Endothelial cell of umbilical vein (primary cell): ENCODE results near the gene CCDC138. TPM values are rescaled to one million over a fixed set of nuclear protein-coding genes. Genes with fewer than 3 reads are reported as not detected.

Experiments used
- BruUV-seq: library from RNA; stranded (reverse); fragments of 400-500 nt; replicated peaks from 2 replicates; lab custom pipeline; 2021; lab: Mats Ljungman, UMichigan
- CTCF ChIA-PET: fragments of 300-600, 350-600 bp; sonication (Branson Sonifier 250); formaldehyde crosslinking; loops from one replicate; lab custom pipeline; 2021; ENCODE audit warnings: antibody characterized with exemption, inconsistent platforms; lab: Charles Lee
- POLR2A ChIA-PET: fragments of 300-600, 350-600 bp; sonication (Branson Sonifier 250); formaldehyde crosslinking; loops from one replicate; lab custom pipeline; 2021; ENCODE audit warnings: antibody characterized with exemption, inconsistent platforms; lab: Charles Lee
- DNase-seq: peaks from one replicate; pipeline ENCODE4 v3.0.0-alpha.2; 2011; ENCODE audit warnings: low read depth, low spot score
- FAIRE-seq: peaks from 2 replicates; lab custom pipeline; 2011; peaks lifted over from hg19 to GRCh38; lab: Jason Lieb, UNC
- H2AFZ ChIP-seq: 2 replicates; pipeline ENCODE4 v1.6.0; 2012; ENCODE audit warnings: low read depth, low read length, control low read depth, inconsistent platforms
- H3K27ac ChIP-seq: 2 replicates; pipeline ENCODE4 v1.5.1; 2011; ENCODE audit warnings: low read depth, mild to moderate bottlenecking, control low read depth, low read length, moderate library complexity; ENCODE audit not compliant: insufficient read depth
- H3K27me3 ChIP-seq, 2 experiments: 2 replicates each; pipeline versions ENCODE4 v1.6.0 to v1.6.1; 2011; ENCODE audit warnings: low read length in 2 of 2, mixed read lengths in 1 of 2; ENCODE audit not compliant: control insufficient read depth in 2 of 2, insufficient read depth in 2 of 2
- H3K36me3 ChIP-seq, 2 experiments: 2 replicates in 1 of 2; 3 replicates in 1 of 2; pipeline ENCODE4 v1.5.1; 2011; ENCODE audit warnings: low read length in 2 of 2, mild to moderate bottlenecking in 1 of 2, moderate library complexity in 1 of 2; ENCODE audit not compliant: control insufficient read depth in 2 of 2, insufficient read depth in 2 of 2; ENCODE audit errors: extremely low read depth in 1 of 2
- H3K4me1 ChIP-seq: 3 replicates; pipeline ENCODE4 v1.5.1; 2011; ENCODE audit warnings: mild to moderate bottlenecking, low read length; ENCODE audit not compliant: control insufficient read depth, insufficient read depth; ENCODE audit errors: extremely low read depth
- H3K4me2 ChIP-seq: 2 replicates; pipeline ENCODE4 v1.6.1; 2011; ENCODE audit warnings: low read length, control low read depth, mixed read lengths; ENCODE audit not compliant: insufficient read depth
- H3K4me3 ChIP-seq, 3 experiments: fragments of 200-600 bp in 1 of 3; sonication (generic), shearing (Covaris generic) in 1 of 3; replicated peaks in 1 of 3; 2 replicates each; pipeline ENCODE4 v1.5.1; 2011 to 2016; ENCODE audit warnings: control low read depth in 3 of 3, low read length in 3 of 3, mild to moderate bottlenecking in 2 of 3, inconsistent platforms in 1 of 3, low read depth in 1 of 3, moderate library complexity in 1 of 3; ENCODE audit not compliant: insufficient read depth in 1 of 3
- H3K79me2 ChIP-seq: 2 replicates; pipeline ENCODE4 v1.6.0; 2012; ENCODE audit warnings: low read length, inconsistent platforms; ENCODE audit not compliant: control insufficient read depth, insufficient read depth
- H3K9ac ChIP-seq: replicated peaks from 2 replicates; pipeline ENCODE3; 2011; ENCODE audit warnings: low read length, control low read depth; ENCODE audit not compliant: insufficient read depth; ENCODE audit errors: extremely low read depth
- H3K9me1 ChIP-seq: replicated peaks from 3 replicates; pipeline ENCODE4 v1.6.0; 2011; ENCODE audit warnings: mild to moderate bottlenecking, low read length; ENCODE audit not compliant: control insufficient read depth, insufficient read depth; ENCODE audit errors: extremely low read depth
- H3K9me3 ChIP-seq: replicated peaks from 2 replicates; pipeline ENCODE4 v1.5.1; 2012; ENCODE audit warnings: low read length, inconsistent platforms; ENCODE audit not compliant: control insufficient read depth, insufficient read depth
- H4K20me1 ChIP-seq: replicated peaks from 2 replicates; pipeline ENCODE3; 2011; ENCODE audit warnings: mild to moderate bottlenecking, low read length; ENCODE audit not compliant: control insufficient read depth, insufficient read depth; ENCODE audit errors: extremely low read depth
- CTCF ChIP-seq, 2 donors: IDR thresholded peaks; 1 replicate in 1 of 2; 2 replicates in 1 of 2; pipeline ENCODE4 v1.5.1; 2011; ENCODE audit warnings: low read length in 2 of 2, mild to moderate bottlenecking in 2 of 2, moderate library complexity in 2 of 2, control low read depth in 1 of 2, inconsistent platforms in 1 of 2, low read depth in 1 of 2; ENCODE audit not compliant: insufficient read depth in 1 of 2; ENCODE audit errors: extremely low read depth in 1 of 2
- EZH2 ChIP-seq: IDR thresholded peaks from 2 replicates; pipeline ENCODE4 v1.6.1; 2012; ENCODE audit warnings: borderline replicate concordance, low read depth, mild to moderate bottlenecking, moderate library complexity, low read length, inconsistent platforms; ENCODE audit not compliant: severe bottlenecking
- FOS ChIP-seq: IDR thresholded peaks from 2 replicates; pipeline ENCODE4 v1.6.1; 2011; ENCODE audit warnings: mild to moderate bottlenecking, low read length, moderate library complexity, borderline replicate concordance; ENCODE audit not compliant: insufficient read depth
- GATA2 ChIP-seq: IDR thresholded peaks from 2 replicates; pipeline ENCODE4 v1.7.0; 2011; ENCODE audit warnings: low read depth, mild to moderate bottlenecking, moderate library complexity, mixed read lengths, low read length; ENCODE audit not compliant: insufficient read length, insufficient read depth
- JUN ChIP-seq: IDR thresholded peaks from 2 replicates; pipeline ENCODE4 v1.6.1; 2011; ENCODE audit warnings: borderline replicate concordance, low read depth; ENCODE audit not compliant: insufficient read length, insufficient read depth
- MAX ChIP-seq: IDR thresholded peaks from 2 replicates; pipeline ENCODE4 v1.6.1; 2011; ENCODE audit not compliant: insufficient read depth, insufficient read length
- MYC ChIP-seq: IDR thresholded peaks from one replicate; pipeline ENCODE4 v1.6.1; 2011; ENCODE audit warnings: mild to moderate bottlenecking, low read depth, low read length
- POLR2A ChIP-seq: IDR thresholded peaks from 2 replicates; pipeline ENCODE4 v1.6.1; 2012; ENCODE audit warnings: low read depth, mild to moderate bottlenecking, control low read depth, low read length
- POLR2AphosphoS5 ChIP-seq: IDR thresholded peaks from 2 replicates; pipeline ENCODE4 v1.6.1; 2012; ENCODE audit warnings: low read depth, mild to moderate bottlenecking, control low read depth, low read length, moderate library complexity; ENCODE audit not compliant: insufficient read depth
- dilution Hi-C: fragments of 300-500 bp; cut with MboI; formaldehyde crosslinking; loops from one replicate; pipeline ENCODE4 v1.15.0; 2019; ENCODE audit warnings: low sequenced_read_pairs; ENCODE audit not compliant: extremely low pct_ligation_motif_present
- intact Hi-C: fragments of 100-400 bp; cut with micrococcal nuclease; formaldehyde crosslinking; loops from one replicate; pipeline ENCODE4 v1.10.0; 2022
- polyA plus RNA-seq, 4 experiments: library from polyadenylated mRNA; depleted of rRNA in 3 of 4; stranded (reverse) in 3 of 4; unstranded in 1 of 4; fragments of >200 nt; gene quantifications; 2 replicates each; pipeline versions ENCODE4 v1.2.1 to v1.2.3, GENCODE V29; 2011 to 2012; ENCODE audit warnings: missing spikeins in 1 of 4
- total RNA-seq: library from RNA; stranded (reverse); gene quantifications from 2 replicates; pipeline ENCODE4 v1.2.3, GENCODE V29; 2021

Gene CCDC138
- total and polyA plus RNA-seq, 2 donors (not counting 3 experiments of a cell fraction or from before 2014, with no cell fraction given): 1.5 to 10.8 TPM

GRCh38 chr2:108866041-108866440, 79.5 kb downstream of the CCDC138 start:
- POLR2A ChIA-PET: no interaction called here
- no peak overlapping the region for H3K4me3 ChIP-seq
- H3K27ac ChIP-seq: no peak overlapping the region
- dilution Hi-C loops: no loop called here
- H3K9me1 ChIP-seq: no peaks in the 10 kb centered on the region
- H4K20me1 ChIP-seq: no peaks in the 10 kb centered on the region
- no peak overlapping the region for H3K9ac ChIP-seq
- H3K9me3 ChIP-seq: no peaks in the 10 kb centered on the region
- no peak for DNase-seq
- H3K4me2 ChIP-seq: no peak overlapping the region
- no peaks in the 10 kb centered on the region for H3K4me1 ChIP-seq
- no peak overlapping the region for H2AFZ ChIP-seq
- no peaks in the 10 kb centered on the region for H3K36me3 ChIP-seq
- no peaks in the 10 kb centered on the region for H3K27me3 ChIP-seq
- CTCF ChIA-PET: interaction anchor here (0.6 kb wide), 1 partner anchor 668 kb away, joined by 3 read pairs; no protein-coding TSS in a partner anchor
- intact Hi-C loops: no loop called here
- TF ChIP-seq POLR2A (no peak), POLR2AphosphoS5 (no peak), CTCF (IDR thresholded peaks at IDR 0.05; ENCODE audit: extremely low read depth in 1 of 2, insufficient read depth in 1 of 2, low read depth in 1 of 2, low read length in 2 of 2) (no peak), MYC (no peak), EZH2 (no peak), GATA2 (no peak), FOS (no peak), MAX (no peak), JUN (no peak)
- FAIRE-seq: no peak
- no peaks in the 10 kb centered on the region for H3K79me2 ChIP-seq
- no TSS peak for BruUV-seq
